ENCODE results near the gene TAOK1. TPM values are rescaled to one million over a fixed set of nuclear protein-coding genes. Genes with fewer than 3 reads are reported as not detected.
A peak's percentile ranks its signal among the peaks of the same experiment; 100 is the strongest.

The TAOK1 gene
- total RNA-seq, 1 donor from 2014 or later, result 32.1 TPM

- no peak overlapping the region for H3K4me3 ChIP-seq (ENCODE audit: low read depth, low read length)
- DNase-seq (ENCODE audit: low read depth), result no peak
- FAIRE-seq, result no peak
Measured at GRCh38 chr17:29586676-29587469, 196.7 kb downstream of the TAOK1 start.

GRCh38 chr17:29587591-29587990 is 197.4 kb downstream of the TAOK1 start:
- H3K4me3 ChIP-seq (ENCODE audit: low read depth, low read length), result no peak overlapping the region
- H3K27me3 ChIP-seq (ENCODE audit: control insufficient read depth, insufficient read depth, low read length), result no peaks in the 10 kb centered on the region
- H3K36me3 ChIP-seq (ENCODE audit: control insufficient read depth, insufficient read depth, low read length), result peaks cover 4% of the 10 kb centered on the region
- TF ChIP-seq CTCF (IDR thresholded peaks at IDR 0.05; ENCODE audit: insufficient read depth, low read length, severe bottlenecking), result no peak
- DNase-seq (ENCODE audit: low read depth), result no peak
- no peak for FAIRE-seq

More at GRCh38 chr17:29586676-29587469, 196.7 kb downstream of the TAOK1 start:
- Histone ChIP-seq H3K36me3 (ENCODE audit: control insufficient read depth, insufficient read depth, low read length) (peaks cover 7% of the 10 kb centered on the region), H3K27me3 (ENCODE audit: control insufficient read depth, insufficient read depth, low read length) (no peaks in the 10 kb centered on the region)
- TF ChIP-seq CTCF (IDR thresholded peaks at IDR 0.05; ENCODE audit: insufficient read depth, low read length, severe bottlenecking), result no peak

DNA sequence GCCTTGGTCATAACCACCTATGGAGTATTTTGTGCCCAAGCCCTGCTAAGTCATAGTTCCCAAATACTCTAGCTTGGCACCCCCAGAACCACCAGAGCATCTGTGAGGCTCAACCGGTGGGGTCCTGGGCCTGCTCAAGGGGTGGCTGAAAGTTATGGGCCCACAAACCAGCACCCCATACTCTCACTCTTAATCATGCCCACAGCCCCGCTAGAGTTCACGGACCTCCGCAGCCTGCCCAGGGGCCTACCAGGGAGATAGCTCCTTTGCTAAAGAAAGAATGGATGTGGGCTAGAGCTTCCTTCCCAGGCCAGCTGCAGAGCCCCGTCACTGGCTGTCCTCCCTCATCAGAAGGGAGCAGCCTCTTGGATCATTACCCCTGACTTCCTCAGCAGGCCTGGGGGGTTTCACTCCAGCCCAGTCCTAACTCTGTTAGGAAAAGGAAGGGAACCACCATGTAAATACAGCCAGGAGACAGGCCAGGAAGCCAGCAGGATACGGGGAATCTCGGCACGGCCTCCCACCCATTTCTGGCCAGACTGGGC is 197.9 kb downstream of the TAOK1 start:
- no peak for FAIRE-seq
- peak overlapping the region; percentile 76 for H3K4me3 ChIP-seq (ENCODE audit: low read depth, low read length)
- TF ChIP-seq CTCF (IDR thresholded peaks at IDR 0.05; ENCODE audit: insufficient read depth, low read length, severe bottlenecking), result no peak
- DNase-seq (ENCODE audit: low read depth), result no peak
- no peaks in the 10 kb centered on the region for H3K27me3 ChIP-seq (ENCODE audit: control insufficient read depth, insufficient read depth, low read length)
- H3K36me3 ChIP-seq (ENCODE audit: control insufficient read depth, insufficient read depth, low read length), result peaks cover 1% of the 10 kb centered on the region

- Histone ChIP-seq H3K4me3 (ENCODE audit: low read depth, low read length) (peak overlapping the region; percentile 76), H3K27me3 (ENCODE audit: control insufficient read depth, insufficient read depth, low read length) (no peaks in the 10 kb centered on the region), H3K36me3 (ENCODE audit: control insufficient read depth, insufficient read depth, low read length) (no peaks in the 10 kb centered on the region)
- FAIRE-seq (no peak), DNase-seq (ENCODE audit: low read depth) (no peak)
- TF ChIP-seq CTCF (IDR thresholded peaks at IDR 0.05; ENCODE audit: insufficient read depth, low read length, severe bottlenecking), result no peak
Measured at GRCh38 chr17:29588562-29589411, 198.6 kb downstream of the TAOK1 start.

DNA sequence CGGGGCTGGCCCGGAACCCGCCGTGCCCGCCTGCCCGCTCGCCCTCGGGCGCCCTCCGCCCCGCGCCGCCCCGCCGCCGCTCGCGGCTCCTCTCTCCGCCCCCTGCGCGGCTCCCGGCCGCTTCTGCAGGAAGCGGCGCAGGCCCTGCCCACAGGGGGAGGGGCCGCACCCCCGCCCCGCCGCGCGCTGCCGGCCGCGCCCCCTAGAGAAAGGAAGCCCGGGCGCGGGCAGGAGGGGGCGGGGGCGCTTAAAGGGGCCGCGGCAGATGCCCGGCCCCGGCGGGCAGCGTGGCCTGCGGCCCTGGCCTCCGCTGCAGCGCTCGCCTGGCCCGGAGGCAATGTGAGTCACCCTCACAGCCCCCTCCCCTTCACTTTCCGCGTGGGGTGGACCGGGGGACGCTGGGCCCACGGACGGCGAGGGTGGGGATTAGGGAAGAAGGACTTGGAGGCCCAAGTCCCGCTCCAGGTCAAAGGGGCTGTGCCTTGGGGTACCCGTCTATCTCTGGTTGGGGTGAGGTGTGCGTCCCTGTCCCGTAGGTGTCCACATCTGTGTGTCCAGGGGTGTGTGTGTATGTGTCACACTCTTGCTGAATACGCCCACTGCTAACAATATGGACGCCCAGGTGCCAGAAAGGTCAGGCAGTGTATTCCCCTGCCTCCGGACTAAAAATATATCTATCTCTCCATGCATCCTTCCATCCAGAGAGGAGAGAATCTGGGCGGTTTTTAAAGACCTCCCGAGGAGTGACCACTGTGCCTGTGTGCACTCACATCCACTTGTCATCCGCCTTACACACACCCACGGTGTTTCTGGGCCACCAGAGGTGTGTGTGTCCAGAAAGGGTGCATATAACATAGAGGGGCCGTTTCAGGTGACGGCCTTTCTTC is 199.6 kb downstream of the TAOK1 start, which contains the start of gene GIT1:
Gene GIT1 (minus strand): TSS at position 125 of the 887 bp plus-strand sequence. CDS start 270 bp downstream, outside the sequence.
- no peak for TF ChIP-seq CTCF (IDR thresholded peaks at IDR 0.05; ENCODE audit: insufficient read depth, low read length, severe bottlenecking)
- H3K4me3 ChIP-seq (ENCODE audit: low read depth, low read length), result peak within 1 kb of the TSS; percentile 76
- DNase-seq (ENCODE audit: low read depth) (peak; percentile 59), FAIRE-seq (no peak)
- H3K36me3 ChIP-seq (ENCODE audit: control insufficient read depth, insufficient read depth, low read length), result no peaks in the 10 kb centered on the region
- H3K27me3 ChIP-seq (ENCODE audit: control insufficient read depth, insufficient read depth, low read length), result no peaks in the 10 kb centered on the region

Data from bronchial epithelial cell (primary cell).